ENCODE measurements around the gene TPRG1L.

- TF ChIP-seq CTCF (IDR thresholded peaks at IDR 0.05) (no peak), EZH2phosphoT487 (IDR thresholded peaks at IDR 0.05) (no peak)
Measured at GRCh38 chr1:3661631-3662030, 36.8 kb downstream of the TPRG1L start.

All from neural progenitor cell (in vitro differentiated cells).